Measurements from ENCODE around the gene ZNF485.
A peak's percentile ranks its signal among the peaks of the same experiment; 100 is the strongest.
"Not testable (repeated sequence)": the region's sequence is repeated elsewhere in the genome, so short reads cannot be mapped to it uniquely, and the experiment has no call there.

Gene ZNF485

GRCh38 chr10:43606323-43607198, at the start of gene ZNF485:
ZNF485 (plus strand) TSS chr10:43606438; CDS start chr10:43607051, 613 bp downstream.
- peak; percentile 85 for DNase-seq

GRCh38 chr10:43557214-43557613, 49.0 kb upstream of the ZNF485 start:
- no peak for DNase-seq

- DNase-seq = no peak
Measured at GRCh38 chr10:43569681-43570080, 36.6 kb upstream of the ZNF485 start.

GRCh38 chr10:43570971-43571370, 35.3 kb upstream of the ZNF485 start:
- DNase-seq = no peak

- peak; percentile 28 for DNase-seq
Measured at GRCh38 chr10:43573250-43574000, 32.8 kb upstream of the ZNF485 start.

GRCh38 chr10:43574001-43574892, 32.0 kb upstream of the ZNF485 start, which contains the start of gene ZNF239:
ZNF239 (minus strand) TSS chr10:43574616; CDS start chr10:43558079, 16,537 bp downstream.
- peak; percentile 94 for DNase-seq

- no peak for DNase-seq
Measured at GRCh38 chr10:43574906-43575305, 31.3 kb upstream of the ZNF485 start.

- no peak for DNase-seq
Measured at GRCh38 chr10:43576062-43576461, 30.2 kb upstream of the ZNF485 start.

- DNase-seq = no peak
Measured at GRCh38 chr10:43576580-43576979, 29.7 kb upstream of the ZNF485 start.

- no peak for DNase-seq
Measured at GRCh38 chr10:43584051-43584450, 22.2 kb upstream of the ZNF485 start.

GRCh38 chr10:43585046-43585445, 21.2 kb upstream of the ZNF485 start:
- DNase-seq = no peak

GRCh38 chr10:43585981-43586729, 20.1 kb upstream of the ZNF485 start:
- DNase-seq = no peak

GRCh38 chr10:43586730-43587115, 19.5 kb upstream of the ZNF485 start:
- not testable (repeated sequence) for DNase-seq

- no peak for DNase-seq
Measured at GRCh38 chr10:43591303-43591904, 14.8 kb upstream of the ZNF485 start.

GRCh38 chr10:43594944-43595589, 11.2 kb upstream of the ZNF485 start:
- no peak for DNase-seq

GRCh38 chr10:43595739-43596298, 10.4 kb upstream of the ZNF485 start:
- DNase-seq = no peak

GRCh38 chr10:43596546-43596945, 9.7 kb upstream of the ZNF485 start:
- no peak for DNase-seq

GRCh38 chr10:43598446-43598845, 7.8 kb upstream of the ZNF485 start:
- no peak for DNase-seq

- DNase-seq = no peak
Measured at GRCh38 chr10:43599333-43599732, 6.9 kb upstream of the ZNF485 start.

- not testable (repeated sequence) for DNase-seq
Measured at GRCh38 chr10:43601576-43601975, 4.7 kb upstream of the ZNF485 start.

- no peak for DNase-seq
Measured at GRCh38 chr10:43605850-43606322, 352 bp upstream of the ZNF485 start.

Measured in right hindlimb (tissue), 1 donor.